ENCODE measurements around the gene SPATA13.

DNA sequence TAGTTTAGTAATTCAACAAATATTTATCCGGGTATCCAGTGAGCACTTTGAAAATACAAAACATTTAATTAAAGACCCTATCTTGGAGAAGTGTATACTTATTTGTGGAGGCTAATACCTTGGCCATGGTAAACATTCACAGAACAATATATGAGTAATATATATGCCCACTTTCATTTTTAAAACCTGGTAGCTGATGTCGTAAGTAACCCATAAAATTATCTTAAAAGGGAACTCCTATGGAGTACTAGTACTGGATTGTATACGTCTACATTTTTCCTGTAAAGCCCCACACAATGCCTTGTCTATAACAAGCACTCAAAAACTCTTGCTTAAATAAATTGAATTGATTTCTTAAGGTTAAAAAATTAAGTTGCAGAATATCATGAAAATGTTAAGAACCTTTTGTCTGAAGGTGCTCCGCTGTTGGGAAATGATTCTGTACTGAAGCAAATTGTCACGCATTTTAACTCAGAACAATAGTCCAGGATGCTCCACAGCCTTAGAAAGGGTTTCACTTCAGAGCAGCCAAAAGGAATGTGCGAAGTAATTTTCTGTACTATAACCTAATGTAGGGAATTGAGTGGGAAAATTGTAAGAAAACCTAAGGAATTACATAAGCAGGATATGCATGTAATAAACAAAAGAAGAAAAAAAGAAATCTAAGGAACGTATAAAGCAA lies 90.0 kb downstream of the SPATA13 start:
- TF ChIP-seq, protein P1, sequence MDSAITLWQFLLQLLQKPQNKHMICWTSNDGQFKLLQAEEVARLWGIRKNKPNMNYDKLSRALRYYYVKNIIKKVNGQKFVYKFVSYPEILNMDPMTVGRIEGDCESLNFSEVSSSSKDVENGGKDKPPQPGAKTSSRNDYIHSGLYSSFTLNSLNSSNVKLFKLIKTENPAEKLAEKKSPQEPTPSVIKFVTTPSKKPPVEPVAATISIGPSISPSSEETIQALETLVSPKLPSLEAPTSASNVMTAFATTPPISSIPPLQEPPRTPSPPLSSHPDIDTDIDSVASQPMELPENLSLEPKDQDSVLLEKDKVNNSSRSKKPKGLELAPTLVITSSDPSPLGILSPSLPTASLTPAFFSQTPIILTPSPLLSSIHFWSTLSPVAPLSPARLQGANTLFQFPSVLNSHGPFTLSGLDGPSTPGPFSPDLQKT (IDR thresholded peaks at IDR 0.05; ENCODE audit: borderline replicate concordance, low read depth, low read length): no peak
- TF ChIP-seq, protein P2, sequence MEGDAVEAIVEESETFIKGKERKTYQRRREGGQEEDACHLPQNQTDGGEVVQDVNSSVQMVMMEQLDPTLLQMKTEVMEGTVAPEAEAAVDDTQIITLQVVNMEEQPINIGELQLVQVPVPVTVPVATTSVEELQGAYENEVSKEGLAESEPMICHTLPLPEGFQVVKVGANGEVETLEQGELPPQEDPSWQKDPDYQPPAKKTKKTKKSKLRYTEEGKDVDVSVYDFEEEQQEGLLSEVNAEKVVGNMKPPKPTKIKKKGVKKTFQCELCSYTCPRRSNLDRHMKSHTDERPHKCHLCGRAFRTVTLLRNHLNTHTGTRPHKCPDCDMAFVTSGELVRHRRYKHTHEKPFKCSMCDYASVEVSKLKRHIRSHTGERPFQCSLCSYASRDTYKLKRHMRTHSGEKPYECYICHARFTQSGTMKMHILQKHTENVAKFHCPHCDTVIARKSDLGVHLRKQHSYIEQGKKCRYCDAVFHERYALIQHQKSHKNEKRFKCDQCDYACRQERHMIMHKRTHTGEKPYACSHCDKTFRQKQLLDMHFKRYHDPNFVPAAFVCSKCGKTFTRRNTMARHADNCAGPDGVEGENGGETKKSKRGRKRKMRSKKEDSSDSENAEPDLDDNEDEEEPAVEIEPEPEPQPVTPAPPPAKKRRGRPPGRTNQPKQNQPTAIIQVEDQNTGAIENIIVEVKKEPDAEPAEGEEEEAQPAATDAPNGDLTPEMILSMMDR (tag by site-specific recombination; IDR thresholded peaks at IDR 0.05): no peak
- TF ChIP-seq ZNF549 (tag by site-specific recombination; IDR thresholded peaks at IDR 0.05) (no peak), ZBTB7A (tag by site-specific recombination; IDR thresholded peaks at IDR 0.05; ENCODE audit: low read depth) (no peak), ZNF157 (tag by site-specific recombination; IDR thresholded peaks at IDR 0.05) (no peak), ZNF311 (tag by site-specific recombination; IDR thresholded peaks at IDR 0.05; ENCODE audit: borderline replicate concordance) (no peak), ZBTB8A (tag by site-specific recombination; IDR thresholded peaks at IDR 0.05) (no peak), SALL2 (tag by site-specific recombination; IDR thresholded peaks at IDR 0.05; ENCODE audit: borderline replicate concordance) (no peak), ZNF350 (tag by site-specific recombination; IDR thresholded peaks at IDR 0.05) (no peak), RBAK (tag by site-specific recombination; IDR thresholded peaks at IDR 0.05) (no peak), MYNN (tag by site-specific recombination; IDR thresholded peaks at IDR 0.05; ENCODE audit: borderline replicate concordance) (no peak)
- TF ChIP-seq, protein P3, sequence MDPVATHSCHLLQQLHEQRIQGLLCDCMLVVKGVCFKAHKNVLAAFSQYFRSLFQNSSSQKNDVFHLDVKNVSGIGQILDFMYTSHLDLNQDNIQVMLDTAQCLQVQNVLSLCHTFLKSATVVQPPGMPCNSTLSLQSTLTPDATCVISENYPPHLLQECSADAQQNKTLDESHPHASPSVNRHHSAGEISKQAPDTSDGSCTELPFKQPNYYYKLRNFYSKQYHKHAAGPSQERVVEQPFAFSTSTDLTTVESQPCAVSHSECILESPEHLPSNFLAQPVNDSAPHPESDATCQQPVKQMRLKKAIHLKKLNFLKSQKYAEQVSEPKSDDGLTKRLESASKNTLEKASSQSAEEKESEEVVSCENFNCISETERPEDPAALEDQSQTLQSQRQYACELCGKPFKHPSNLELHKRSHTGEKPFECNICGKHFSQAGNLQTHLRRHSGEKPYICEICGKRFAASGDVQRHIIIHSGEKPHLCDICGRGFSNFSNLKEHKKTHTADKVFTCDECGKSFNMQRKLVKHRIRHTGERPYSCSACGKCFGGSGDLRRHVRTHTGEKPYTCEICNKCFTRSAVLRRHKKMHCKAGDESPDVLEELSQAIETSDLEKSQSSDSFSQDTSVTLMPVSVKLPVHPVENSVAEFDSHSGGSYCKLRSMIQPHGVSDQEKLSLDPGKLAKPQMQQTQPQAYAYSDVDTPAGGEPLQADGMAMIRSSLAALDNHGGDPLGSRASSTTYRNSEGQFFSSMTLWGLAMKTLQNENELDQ (tag by site-specific recombination; IDR thresholded peaks at IDR 0.05; ENCODE audit: low read depth): no peak
- TF ChIP-seq, protein P4, sequence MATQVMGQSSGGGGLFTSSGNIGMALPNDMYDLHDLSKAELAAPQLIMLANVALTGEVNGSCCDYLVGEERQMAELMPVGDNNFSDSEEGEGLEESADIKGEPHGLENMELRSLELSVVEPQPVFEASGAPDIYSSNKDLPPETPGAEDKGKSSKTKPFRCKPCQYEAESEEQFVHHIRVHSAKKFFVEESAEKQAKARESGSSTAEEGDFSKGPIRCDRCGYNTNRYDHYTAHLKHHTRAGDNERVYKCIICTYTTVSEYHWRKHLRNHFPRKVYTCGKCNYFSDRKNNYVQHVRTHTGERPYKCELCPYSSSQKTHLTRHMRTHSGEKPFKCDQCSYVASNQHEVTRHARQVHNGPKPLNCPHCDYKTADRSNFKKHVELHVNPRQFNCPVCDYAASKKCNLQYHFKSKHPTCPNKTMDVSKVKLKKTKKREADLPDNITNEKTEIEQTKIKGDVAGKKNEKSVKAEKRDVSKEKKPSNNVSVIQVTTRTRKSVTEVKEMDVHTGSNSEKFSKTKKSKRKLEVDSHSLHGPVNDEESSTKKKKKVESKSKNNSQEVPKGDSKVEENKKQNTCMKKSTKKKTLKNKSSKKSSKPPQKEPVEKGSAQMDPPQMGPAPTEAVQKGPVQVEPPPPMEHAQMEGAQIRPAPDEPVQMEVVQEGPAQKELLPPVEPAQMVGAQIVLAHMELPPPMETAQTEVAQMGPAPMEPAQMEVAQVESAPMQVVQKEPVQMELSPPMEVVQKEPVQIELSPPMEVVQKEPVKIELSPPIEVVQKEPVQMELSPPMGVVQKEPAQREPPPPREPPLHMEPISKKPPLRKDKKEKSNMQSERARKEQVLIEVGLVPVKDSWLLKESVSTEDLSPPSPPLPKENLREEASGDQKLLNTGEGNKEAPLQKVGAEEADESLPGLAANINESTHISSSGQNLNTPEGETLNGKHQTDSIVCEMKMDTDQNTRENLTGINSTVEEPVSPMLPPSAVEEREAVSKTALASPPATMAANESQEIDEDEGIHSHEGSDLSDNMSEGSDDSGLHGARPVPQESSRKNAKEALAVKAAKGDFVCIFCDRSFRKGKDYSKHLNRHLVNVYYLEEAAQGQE (tag by site-specific recombination; IDR thresholded peaks at IDR 0.05): no peak
- TF ChIP-seq, protein P5, sequence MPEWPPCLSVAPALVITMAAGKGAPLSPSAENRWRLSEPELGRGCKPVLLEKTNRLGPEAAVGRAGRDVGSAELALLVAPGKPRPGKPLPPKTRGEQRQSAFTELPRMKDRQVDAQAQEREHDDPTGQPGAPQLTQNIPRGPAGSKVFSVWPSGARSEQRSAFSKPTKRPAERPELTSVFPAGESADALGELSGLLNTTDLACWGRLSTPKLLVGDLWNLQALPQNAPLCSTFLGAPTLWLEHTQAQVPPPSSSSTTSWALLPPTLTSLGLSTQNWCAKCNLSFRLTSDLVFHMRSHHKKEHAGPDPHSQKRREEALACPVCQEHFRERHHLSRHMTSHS (tag by site-specific recombination; IDR thresholded peaks at IDR 0.05): no peak

Measured in HEK293 (cell line).